Body of pancreas (tissue), 4 donors: ENCODE measurements around the gene FAM83G.

Source experiments
- POLR2A ChIP-seq, 3 donors: fragments of 450-650 bp; IDR thresholded peaks; one replicate each; pipeline ENCODE4 v1.6.1; 2016; ENCODE audit warnings: antibody characterized with exemption in 3 of 3, mild to moderate bottlenecking in 2 of 3
- TF ChIP-seq, protein P1 (sequence below), 7 experiments: fragments of 450-650 bp in 4 of 7; fragments of 200-600 bp in 3 of 7; sonication (generic) in 3 of 7; IDR thresholded peaks; one replicate each; pipeline ENCODE4 v1.5.1; 2016 to 2019; ENCODE audit warnings: antibody characterized with exemption in 7 of 7

DNA sequence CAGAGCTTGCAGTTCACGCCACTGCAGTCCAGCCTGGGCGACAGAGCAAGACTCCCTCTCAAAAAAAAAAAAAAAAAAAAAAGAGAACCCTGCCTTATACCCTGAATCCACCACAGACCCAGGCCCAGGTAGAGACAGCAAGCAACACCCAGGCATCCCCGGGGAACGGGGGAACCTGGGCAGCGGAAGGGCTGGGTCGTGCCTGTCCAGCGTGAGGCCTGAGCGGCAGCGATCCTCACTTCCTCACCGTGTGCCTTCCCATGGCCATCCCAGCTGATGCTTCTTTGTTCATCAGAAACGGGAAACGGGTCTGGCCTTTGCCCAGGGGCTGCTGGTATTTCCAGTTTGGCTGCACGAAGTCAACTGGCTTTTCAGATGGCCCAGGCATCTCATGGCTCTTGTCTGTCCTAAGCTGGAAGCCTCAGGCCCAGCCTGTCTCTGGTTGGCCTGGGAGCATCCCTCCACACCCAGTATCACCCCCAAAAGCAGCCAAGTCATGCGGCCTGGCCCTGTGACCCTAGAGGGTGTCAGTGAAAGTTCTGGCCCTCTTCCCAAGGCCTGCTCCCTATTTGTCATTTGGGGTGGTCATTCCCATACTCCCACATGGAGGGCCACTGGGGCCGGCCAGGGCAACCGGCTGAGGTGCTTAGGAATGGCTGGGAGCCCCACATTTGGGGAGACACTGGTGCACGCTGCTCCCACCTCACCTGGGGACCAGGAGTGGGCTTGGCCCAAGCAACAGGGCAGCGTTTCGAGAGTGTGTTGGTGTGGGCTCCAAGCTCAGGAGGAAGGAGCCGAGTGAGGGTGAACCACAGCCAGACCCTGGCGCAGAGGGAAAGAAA lies 20.1 kb downstream of the FAM83G start:
- no peak for TF ChIP-seq POLR2A (IDR thresholded peaks at IDR 0.05)
- TF ChIP-seq, protein P1, sequence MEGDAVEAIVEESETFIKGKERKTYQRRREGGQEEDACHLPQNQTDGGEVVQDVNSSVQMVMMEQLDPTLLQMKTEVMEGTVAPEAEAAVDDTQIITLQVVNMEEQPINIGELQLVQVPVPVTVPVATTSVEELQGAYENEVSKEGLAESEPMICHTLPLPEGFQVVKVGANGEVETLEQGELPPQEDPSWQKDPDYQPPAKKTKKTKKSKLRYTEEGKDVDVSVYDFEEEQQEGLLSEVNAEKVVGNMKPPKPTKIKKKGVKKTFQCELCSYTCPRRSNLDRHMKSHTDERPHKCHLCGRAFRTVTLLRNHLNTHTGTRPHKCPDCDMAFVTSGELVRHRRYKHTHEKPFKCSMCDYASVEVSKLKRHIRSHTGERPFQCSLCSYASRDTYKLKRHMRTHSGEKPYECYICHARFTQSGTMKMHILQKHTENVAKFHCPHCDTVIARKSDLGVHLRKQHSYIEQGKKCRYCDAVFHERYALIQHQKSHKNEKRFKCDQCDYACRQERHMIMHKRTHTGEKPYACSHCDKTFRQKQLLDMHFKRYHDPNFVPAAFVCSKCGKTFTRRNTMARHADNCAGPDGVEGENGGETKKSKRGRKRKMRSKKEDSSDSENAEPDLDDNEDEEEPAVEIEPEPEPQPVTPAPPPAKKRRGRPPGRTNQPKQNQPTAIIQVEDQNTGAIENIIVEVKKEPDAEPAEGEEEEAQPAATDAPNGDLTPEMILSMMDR (IDR thresholded peaks at IDR 0.05), result no peak
